SK-N-SH (cell line): ENCODE data around the gene TXNDC2. TPM values are rescaled to one million over a fixed set of nuclear protein-coding genes. Genes with fewer than 3 reads are reported as not detected.

Source experiments
- CTCF ChIA-PET: fragments of 300-600, 350-600 bp; formaldehyde crosslinking; extraction: SDS; loops from one replicate; lab custom pipeline; 2021; lab: Yijun Ruan, JAX
- POLR2A ChIA-PET: fragments of 350-600 bp; sonication (Branson Sonifier 250); formaldehyde crosslinking; extraction: SDS; loops from one replicate; lab custom pipeline; 2020; ENCODE audit warnings: antibody characterized with exemption, inconsistent platforms; lab: Yijun Ruan, JAX
- DNase-seq: peaks from one replicate; pipeline ENCODE4 v3.0.0; 2012
- H2AFZ ChIP-seq: fragments of 200-600 bp; sonication (generic); 2 replicates; pipeline ENCODE4 v1.8.1; 2016; ENCODE audit warnings: antibody characterized with exemption, mild to moderate bottlenecking, low read depth
- H3F3A ChIP-seq: fragments of 200-600 bp; sonication (generic); replicated peaks from 2 replicates; pipeline ENCODE3; 2016; ENCODE audit warnings: antibody characterized with exemption, mild to moderate bottlenecking; ENCODE audit not compliant: insufficient read depth
- H3K27ac ChIP-seq, 2 experiments: fragments of 200-500 bp in 1 of 2; fragments of 200-600 bp in 1 of 2; sonication (Bioruptor generic) in 1 of 2; sonication (generic), shearing (Covaris generic) in 1 of 2; 2 replicates each; pipeline versions ENCODE4 v1.5.1 to v1.6.1; 2014 to 2016; ENCODE audit warnings: low read depth in 2 of 2, inconsistent platforms in 1 of 2, low read length in 1 of 2, mild to moderate bottlenecking in 1 of 2, mixed read lengths in 1 of 2
- H3K27me3 ChIP-seq: fragments of 200-600 bp; sonication (generic), shearing (Covaris generic); 2 replicates; pipeline ENCODE4 v1.6.1; 2016; ENCODE audit warnings: mixed run types; ENCODE audit not compliant: insufficient read depth
- H3K36me3 ChIP-seq, 2 experiments: fragments of 200-500 bp in 1 of 2; fragments of 200-600 bp in 1 of 2; sonication (Bioruptor generic) in 1 of 2; sonication (generic) in 1 of 2; replicated peaks in 1 of 2; 2 replicates each; pipeline versions ENCODE3 to v1.5.1; 2014 to 2016; ENCODE audit warnings: low read length in 1 of 2, mild to moderate bottlenecking in 1 of 2; ENCODE audit not compliant: insufficient read depth in 2 of 2, control insufficient read depth in 1 of 2
- H3K4me1 ChIP-seq, 2 experiments: fragments of 200-500 bp in 1 of 2; fragments of 200-600 bp in 1 of 2; sonication (Bioruptor generic) in 1 of 2; sonication (generic), shearing (Covaris generic) in 1 of 2; 2 replicates each; pipeline versions ENCODE4 v1.5.1 to v1.6.1; 2014 to 2016; ENCODE audit warnings: low read depth in 1 of 2, low read length in 1 of 2, mixed run types in 1 of 2; ENCODE audit not compliant: insufficient read depth in 2 of 2, control insufficient read depth in 1 of 2
- H3K4me2 ChIP-seq: fragments of 200-600 bp; sonication (generic), shearing (Covaris generic); 2 replicates; pipeline ENCODE4 v1.6.1; 2017; ENCODE audit warnings: mixed run types
- H3K4me3 ChIP-seq, 2 experiments: fragments of 200-500 bp in 1 of 2; fragments of 200-600 bp in 1 of 2; sonication (Bioruptor generic) in 1 of 2; sonication (generic), shearing (Covaris generic) in 1 of 2; 2 replicates each; pipeline versions ENCODE4 v1.5.1 to v1.8.1; 2014 to 2016; ENCODE audit warnings: low read depth in 2 of 2, inconsistent platforms in 1 of 2, low read length in 1 of 2, mild to moderate bottlenecking in 1 of 2, mixed read lengths in 1 of 2, moderate library complexity in 1 of 2
- H3K79me2 ChIP-seq: fragments of 200-600 bp; sonication (generic); 2 replicates; pipeline ENCODE4 v1.8.1; 2017; ENCODE audit warnings: mild to moderate bottlenecking; ENCODE audit not compliant: insufficient read depth
- H3K9ac ChIP-seq: fragments of 200-600 bp; sonication (generic); 2 replicates; pipeline ENCODE4 v1.6.1; 2017; ENCODE audit warnings: mixed run types
- H3K9me2 ChIP-seq: fragments of 200-600 bp; sonication (generic); 2 replicates; pipeline ENCODE4 v1.6.1; 2017; ENCODE audit warnings: mixed run types
- H3K9me3 ChIP-seq: fragments of 200-600 bp; sonication (generic); 2 replicates; pipeline ENCODE4 v1.6.1; 2017; ENCODE audit warnings: mixed run types, mild to moderate bottlenecking, moderate library complexity
- H4K20me1 ChIP-seq: fragments of 200-600 bp; sonication (generic); 2 replicates; pipeline ENCODE4 v1.6.1; 2017; ENCODE audit warnings: mild to moderate bottlenecking, mixed run types; ENCODE audit not compliant: insufficient read depth
- EZH2phosphoT487 ChIP-seq: fragments of 200-600 bp; sonication (generic); IDR thresholded peaks from 2 replicates; pipeline ENCODE4 v1.6.1; 2017; ENCODE audit warnings: low read depth, mixed run types, mild to moderate bottlenecking, antibody characterized with exemption, moderate library complexity, borderline replicate concordance
- FOXJ3 ChIP-seq: sonication (generic); formaldehyde crosslinking; IDR thresholded peaks from 2 replicates; pipeline ENCODE4 v1.5.1; 2020; ENCODE audit warnings: mild to moderate bottlenecking, missing genetic modification reagents
- FOXM1 ChIP-seq: IDR thresholded peaks from 2 replicates; pipeline ENCODE4 v1.4.0; 2012; ENCODE audit warnings: low read depth, mild to moderate bottlenecking
- GABPA ChIP-seq: IDR thresholded peaks from 2 replicates; pipeline ENCODE4 v1.4.0; 2012; ENCODE audit warnings: low read depth, mild to moderate bottlenecking
- GATA2 ChIP-seq: sonication (generic); formaldehyde crosslinking; IDR thresholded peaks from 2 replicates; pipeline ENCODE4 v1.5.0; 2020; ENCODE audit warnings: mild to moderate bottlenecking, missing genetic modification reagents
- MEF2A ChIP-seq: IDR thresholded peaks from 2 replicates; pipeline ENCODE4 v1.4.0; 2012; ENCODE audit warnings: low read depth, borderline replicate concordance
- MXI1 ChIP-seq: IDR thresholded peaks from 2 replicates; pipeline ENCODE4 v1.6.1; 2012; ENCODE audit warnings: mild to moderate bottlenecking, low read depth, low read length, improper control_type of control experiment
- PBX3 ChIP-seq: IDR thresholded peaks from 2 replicates; pipeline ENCODE4; 2012
- RCOR1 ChIP-seq: fragments of 150-350 bp; IDR thresholded peaks from 2 replicates; pipeline ENCODE4 v1.6.1; 2017; ENCODE audit warnings: antibody characterized with exemption, low read length
- RFX5 ChIP-seq: IDR thresholded peaks from 2 replicates; pipeline ENCODE4 v1.6.1; 2012; ENCODE audit warnings: mild to moderate bottlenecking, improper control_type of control experiment, low read length
- RXRA ChIP-seq: IDR thresholded peaks from 2 replicates; pipeline ENCODE4 v1.4.0; 2012; ENCODE audit warnings: low read depth, mild to moderate bottlenecking, borderline replicate concordance
- SIN3A ChIP-seq: IDR thresholded peaks from 2 replicates; pipeline ENCODE4 v1.6.1; 2012; ENCODE audit warnings: low read depth, mild to moderate bottlenecking, low read length, moderate library complexity, borderline replicate concordance
- TAF1 ChIP-seq: IDR thresholded peaks from 2 replicates; pipeline ENCODE4 v1.6.1; 2012; ENCODE audit warnings: low read depth, mild to moderate bottlenecking, low read length, moderate library complexity, borderline replicate concordance
- TEAD4 ChIP-seq: IDR thresholded peaks from 2 replicates; pipeline ENCODE4 v1.4.0; 2012; ENCODE audit warnings: mild to moderate bottlenecking, borderline replicate concordance; ENCODE audit not compliant: insufficient read depth
- YY1 ChIP-seq: IDR thresholded peaks from 2 replicates; pipeline ENCODE4 v1.4.0; 2012; ENCODE audit warnings: low read depth, mild to moderate bottlenecking
- ZBTB33 ChIP-seq: IDR thresholded peaks from 2 replicates; pipeline ENCODE4 v1.4.0; 2012; ENCODE audit warnings: low read depth, borderline replicate concordance
- whole genome bisulfite sequencing: methylation state at CpG from one replicate; pipeline ENCODE4 v1.1.6; 2017; ENCODE audit warnings: low lambda C conversion rate; 5-methylcytosine and 5-hydroxymethylcytosine counted together
- polyA plus RNA-seq, 3 experiments: library from polyadenylated mRNA; depleted of rRNA; stranded (reverse); fragments of >200 nt; gene quantifications; 2 replicates each; pipeline ENCODE4 v1.2.3, GENCODE V29; 2012
- TF ChIP-seq, protein P1 (sequence below): fragments of 150-350 bp; IDR thresholded peaks from 2 replicates; pipeline ENCODE4 v1.6.1; 2017; ENCODE audit warnings: antibody characterized with exemption, low read length, low read depth, borderline replicate concordance

The TXNDC2 gene
- polyA plus RNA-seq, 1 of the 3 experiments (the other 2 are of a cell fraction), result 0.07 TPM

DNA sequence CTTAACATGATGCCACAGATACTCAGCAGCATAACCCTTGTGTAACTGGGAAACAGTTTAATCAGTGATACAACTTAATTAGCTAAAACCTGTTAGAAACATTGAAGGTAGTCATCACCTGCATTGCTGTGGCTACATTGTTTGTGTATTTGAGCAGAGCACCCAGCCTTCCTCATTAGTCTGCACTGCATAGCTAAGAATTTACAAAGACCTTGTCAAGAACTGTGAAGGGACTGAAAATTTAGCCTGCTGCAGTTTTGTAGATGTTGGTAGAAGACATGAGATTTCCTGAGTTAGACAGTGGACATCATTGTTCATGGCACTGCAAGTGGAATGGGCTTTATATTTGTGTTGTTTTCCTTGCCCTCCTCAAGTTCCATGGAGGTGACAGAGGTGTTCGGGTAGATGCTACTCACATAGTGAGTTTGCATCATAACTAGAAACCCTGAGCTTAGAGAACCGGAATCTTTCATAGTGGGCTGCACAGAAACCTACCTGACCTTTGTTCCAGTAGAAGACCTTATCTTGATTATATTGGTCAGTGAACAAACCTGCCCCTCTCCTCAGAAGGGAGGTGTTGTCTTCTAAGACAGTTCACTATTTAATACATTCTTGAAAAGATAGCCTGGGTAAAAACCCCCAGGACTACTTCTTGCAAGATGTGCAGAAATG, 40.6 kb downstream of the TXNDC2 start (continued):
- TF ChIP-seq FOXJ3 (CRISPR knock-in tag) (no peak), YY1 (no peak)

GRCh38 chr18:9926977-9927376, 41.2 kb downstream of the TXNDC2 start:
- 71% methylated on average over 1 of the region's 1 CpG for WGBS
- CTCF ChIA-PET, result interaction anchor here (1.2 kb wide), 1 partner anchor 10 kb away, joined by 3 read pairs; no protein-coding TSS in a partner anchor
- Histone ChIP-seq H3F3A (peaks cover 32% of the 10 kb centered on the region), H4K20me1 (peaks cover 98% of the 10 kb centered on the region), H3K27me3 (no peaks in the 10 kb centered on the region), H3K9me3 (no peaks in the 10 kb centered on the region), H3K4me2 (no peak overlapping the region), H3K27ac (no peak overlapping the region; a peak in 1 of 4 replicates), H3K36me3 (peaks cover 3 to 17% of the 10 kb centered on the region in 2 experiments), H2AFZ (no peak overlapping the region), H3K4me3 (no peak overlapping the region), H3K9ac (no peak overlapping the region), H3K4me1 (peaks cover 3 to 56% of the 10 kb centered on the region in 2 experiments; a peak in 3 of 4 replicates)
- DNase-seq, result no peak
- TF ChIP-seq RXRA (no peak), TEAD4 (no peak), GABPA (no peak), MEF2A (no peak), PBX3 (no peak), YY1 (no peak), MXI1 (no peak), RFX5 (no peak), EZH2phosphoT487 (no peak), SIN3A (no peak), FOXM1 (no peak), GATA2 (CRISPR knock-in tag) (no peak), ZBTB33 (no peak), RCOR1 (no peak), TAF1 (no peak)
- TF ChIP-seq, protein P1, sequence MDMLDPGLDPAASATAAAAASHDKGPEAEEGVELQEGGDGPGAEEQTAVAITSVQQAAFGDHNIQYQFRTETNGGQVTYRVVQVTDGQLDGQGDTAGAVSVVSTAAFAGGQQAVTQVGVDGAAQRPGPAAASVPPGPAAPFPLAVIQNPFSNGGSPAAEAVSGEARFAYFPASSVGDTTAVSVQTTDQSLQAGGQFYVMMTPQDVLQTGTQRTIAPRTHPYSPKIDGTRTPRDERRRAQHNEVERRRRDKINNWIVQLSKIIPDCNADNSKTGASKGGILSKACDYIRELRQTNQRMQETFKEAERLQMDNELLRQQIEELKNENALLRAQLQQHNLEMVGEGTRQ, result no peak
- TF ChIP-seq, all 33 proteins: peak for 0
- Histone ChIP-seq H3K79me2 (peaks cover 100% of the 10 kb centered on the region), H3K9me2 (no peaks in the 10 kb centered on the region)
- POLR2A ChIA-PET, result no interaction called here
